HG03097 (cell line): ENCODE measurements around the gene DPH3.

Source experiments
- ATAC-seq: cut with Tn5 transposase; IDR thresholded peaks from one replicate; pipeline ENCODE4 v1.9.1; 2021; ENCODE audit not compliant: unreplicated experiment, low FRiP score

Gene DPH3

GRCh38 chr3:16294844-16295243, 30.1 kb upstream of the DPH3 start:
- ATAC-seq = no peak

- ATAC-seq = peak; percentile 38
Observed at GRCh38 chr3:16290827-16291196, 26.1 kb upstream of the DPH3 start.

GRCh38 chr3:16290007-16290826, 25.5 kb upstream of the DPH3 start:
- ATAC-seq = peak; percentile 45

GRCh38 chr3:16289144-16289889, 24.6 kb upstream of the DPH3 start:
- no peak for ATAC-seq

GRCh38 chr3:16288664-16289063, 23.9 kb upstream of the DPH3 start:
- ATAC-seq = no peak

GRCh38 chr3:16286751-16287543, 22.2 kb upstream of the DPH3 start:
- no peak for ATAC-seq

GRCh38 chr3:16286161-16286560, 21.4 kb upstream of the DPH3 start:
- no peak for ATAC-seq

GRCh38 chr3:16284633-16285032, 19.9 kb upstream of the DPH3 start:
- ATAC-seq = no peak

- no peak for ATAC-seq
Observed at GRCh38 chr3:16280671-16281070, 15.9 kb upstream of the DPH3 start.

- ATAC-seq = no peak
Observed at GRCh38 chr3:16279010-16279801, 14.5 kb upstream of the DPH3 start.

GRCh38 chr3:16277471-16277870, 12.7 kb upstream of the DPH3 start:
- ATAC-seq = no peak

GRCh38 chr3:16273867-16274266, 9.1 kb upstream of the DPH3 start:
- ATAC-seq = no peak

GRCh38 chr3:16272588-16272987, 7.8 kb upstream of the DPH3 start:
- ATAC-seq = no peak

- no peak for ATAC-seq
Observed at GRCh38 chr3:16270855-16271254, 6.1 kb upstream of the DPH3 start.

- ATAC-seq = no peak
Observed at GRCh38 chr3:16266714-16267113, 2.0 kb upstream of the DPH3 start.

GRCh38 chr3:16265455-16265786, 678 bp upstream of the DPH3 start:
- ATAC-seq = no peak

- ATAC-seq = no peak
Observed at GRCh38 chr3:16264174-16264707, 502 bp downstream of the DPH3 start.

- no peak for ATAC-seq
Observed at GRCh38 chr3:16262174-16262573, 2.6 kb downstream of the DPH3 start.

GRCh38 chr3:16260046-16260445, 4.7 kb downstream of the DPH3 start:
- ATAC-seq = no peak

- ATAC-seq = no peak
Observed at GRCh38 chr3:16258866-16259265, 5.9 kb downstream of the DPH3 start.
